ENCODE data around the gene VAC14.

- TF ChIP-seq POLR2AphosphoS5 (IDR thresholded peaks at IDR 0.05; ENCODE audit: low read depth, low read length) (no peak), POLR2A (IDR thresholded peaks at IDR 0.05; ENCODE audit: low read depth, low read length) (no peak), TAF1 (IDR thresholded peaks at IDR 0.05; ENCODE audit: low read depth, low read length) (no peak), SPI1 (IDR thresholded peaks at IDR 0.05; ENCODE audit: low read depth, low read length) (no peak), POU2F2 (IDR thresholded peaks at IDR 0.05; ENCODE audit: low read depth, low read length) (no peak)
Measured at GRCh38 chr16:70769761-70770160, 31.2 kb downstream of the VAC14 start.

Measured in GM12891 (cell line).